Esophagus muscularis mucosa (tissue), 3 donors: Measurements from ENCODE around the gene NODAL.

Experiments
- CTCF ChIP-seq, 3 experiments: fragments of 200-600 bp in 2 of 3; fragments of 450-650 bp in 1 of 3; sonication (generic) in 2 of 3; IDR thresholded peaks; one replicate each; pipeline ENCODE4 v1.5.1; 2017 to 2019; ENCODE audit warnings: antibody characterized with exemption in 3 of 3, mild to moderate bottlenecking in 2 of 3, moderate library complexity in 1 of 3
- POLR2A ChIP-seq: fragments of 450-650 bp; IDR thresholded peaks from one replicate; pipeline ENCODE4 v1.6.1; 2017; ENCODE audit warnings: antibody characterized with exemption, moderate library complexity, mild to moderate bottlenecking, low read depth
- POLR2AphosphoS5 ChIP-seq, 2 donors: sonication (generic); formaldehyde crosslinking; IDR thresholded peaks; one replicate each; pipeline ENCODE4 v1.6.1; 2017; ENCODE audit warnings: antibody characterized with exemption in 2 of 2

DNA sequence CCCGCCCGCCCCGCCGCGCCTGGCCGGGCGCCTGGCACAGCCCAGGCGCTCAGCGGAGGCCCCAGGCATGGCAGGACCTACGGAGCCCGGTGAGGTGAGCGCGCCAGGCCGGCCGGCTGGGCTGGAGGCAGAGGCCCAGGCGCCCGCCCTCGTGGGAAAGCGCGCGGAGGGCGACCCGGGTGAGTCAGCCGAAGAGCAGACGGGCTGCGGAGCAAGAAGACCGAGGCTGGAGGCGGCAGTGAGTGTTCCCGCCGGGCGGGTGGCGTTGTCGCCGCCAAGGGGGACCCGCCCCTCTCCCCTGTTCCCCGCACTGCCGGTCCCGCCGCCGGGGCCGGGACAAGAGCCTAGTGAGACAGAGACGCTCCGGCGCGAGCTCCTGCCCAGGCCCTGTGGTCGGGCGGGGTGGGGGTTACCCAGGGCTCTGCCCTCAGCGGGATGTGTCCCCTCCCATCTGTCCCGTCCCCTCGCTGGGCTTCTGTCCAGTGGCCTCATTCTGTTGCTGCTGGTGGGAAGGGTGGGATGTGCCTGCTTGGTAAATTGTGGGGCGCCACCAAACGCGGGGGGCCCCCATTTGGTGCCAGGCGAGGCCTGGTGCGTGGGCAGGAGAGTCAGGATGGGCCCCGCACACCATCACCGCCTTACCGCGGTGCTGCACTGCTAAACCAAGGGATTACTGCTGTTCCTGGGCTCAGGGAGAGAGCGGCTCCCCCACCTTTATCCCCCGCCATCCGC is 17.0 kb upstream of the NODAL start:
- TF ChIP-seq CTCF (IDR thresholded peaks at IDR 0.05), result peak in 1 of 3 experiments; percentile 40
- no peak for TF ChIP-seq POLR2A
- TF ChIP-seq POLR2AphosphoS5 (IDR thresholded peaks at IDR 0.05), result peak; percentile 52 to 71
